ENCODE results near the gene ZNF319.

Gene ZNF319

DNA sequence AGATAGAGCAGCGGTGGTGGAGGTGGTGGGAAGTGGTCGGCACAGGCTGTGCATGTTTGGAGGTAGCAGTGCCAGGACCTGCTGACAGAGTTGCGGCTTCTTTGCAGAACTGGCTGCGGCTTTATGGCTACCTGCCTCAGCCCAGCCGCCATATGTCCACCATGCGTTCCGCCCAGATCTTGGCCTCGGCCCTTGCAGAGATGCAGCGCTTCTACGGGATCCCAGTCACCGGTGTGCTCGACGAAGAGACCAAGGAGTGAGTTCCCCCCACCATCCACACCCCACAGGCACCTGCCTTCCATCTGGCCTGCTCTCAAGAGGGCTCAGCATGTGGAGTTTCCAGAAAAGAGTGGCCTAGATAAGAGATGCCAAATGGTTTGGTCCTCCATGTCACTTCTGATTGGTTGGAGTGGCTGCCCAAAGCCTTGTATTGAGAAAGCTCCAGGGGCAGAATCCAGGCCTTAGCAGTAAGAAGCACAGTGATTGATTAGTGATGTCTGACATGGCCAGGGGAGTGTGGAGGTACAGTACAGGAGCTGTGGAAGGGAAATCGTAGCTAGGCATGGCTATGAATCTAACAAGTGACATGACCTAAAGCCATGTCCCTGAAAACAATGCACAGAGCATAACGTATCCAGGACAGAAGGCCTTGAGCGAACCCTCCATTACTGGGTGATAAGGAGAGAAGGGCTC lies 37.0 kb upstream of the ZNF319 start:
- no peak for DNase-seq (ENCODE audit: low read depth in 2 of 2)

DNA sequence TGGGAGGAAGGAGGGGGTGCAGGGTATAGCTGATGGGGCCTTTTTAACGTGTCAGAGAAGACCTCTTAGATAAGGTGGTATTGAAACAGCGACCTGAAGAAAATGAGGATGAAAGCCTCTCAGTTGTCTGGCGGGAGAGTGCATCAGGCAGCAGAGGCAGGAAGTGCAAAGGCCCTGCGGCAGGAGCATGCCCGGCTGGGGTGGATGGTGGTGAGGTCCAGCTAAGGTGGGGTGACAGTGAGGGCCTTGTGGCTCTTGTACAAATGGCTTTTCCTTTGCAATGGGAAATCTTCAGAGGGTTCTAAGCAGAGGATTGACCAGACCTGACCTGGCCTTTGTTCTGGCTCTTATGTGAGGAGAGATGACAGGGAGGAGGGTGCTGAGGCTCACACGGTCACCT lies 36.5 kb upstream of the ZNF319 start:
- DNase-seq (ENCODE audit: low read depth in 2 of 2): no peak

DNA sequence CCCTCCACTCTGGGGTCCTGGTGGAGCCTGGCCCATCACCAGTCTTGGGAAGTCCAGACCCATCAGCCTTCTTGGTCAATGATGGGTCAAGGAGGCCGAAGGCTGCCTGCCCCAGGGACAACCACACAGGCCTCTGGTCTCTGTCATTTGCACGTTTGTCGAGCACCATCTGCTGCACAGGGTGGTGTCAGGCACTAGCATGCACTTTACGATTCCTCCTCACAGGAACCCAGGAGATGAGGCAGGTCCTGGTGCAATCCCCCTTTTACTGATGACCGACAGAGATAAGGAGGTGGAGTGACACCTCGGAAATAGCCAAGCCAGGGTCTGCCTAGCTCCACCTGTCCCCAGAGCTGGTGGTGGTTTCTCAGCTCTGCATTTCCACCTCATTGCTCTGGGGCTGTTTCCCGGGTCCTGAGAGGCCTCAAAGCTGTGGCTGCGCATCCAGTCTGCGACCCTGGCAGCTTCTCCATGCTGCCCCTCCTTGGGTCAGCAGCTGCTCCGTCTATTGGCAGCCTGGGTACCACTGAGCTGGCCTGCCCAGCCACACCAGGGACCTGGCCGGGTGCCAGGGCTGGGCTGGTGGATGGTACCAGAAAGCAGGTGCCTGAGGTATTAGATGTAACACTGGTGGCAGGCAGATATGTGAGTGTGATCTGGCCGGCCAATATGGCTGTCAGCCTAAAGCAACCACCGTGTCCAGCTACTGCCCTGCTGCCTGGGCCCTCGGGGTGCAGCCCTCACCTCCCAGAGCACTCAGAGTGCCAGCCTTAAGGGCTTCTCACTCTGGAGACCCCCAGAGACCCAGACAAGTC lies 35.1 kb upstream of the ZNF319 start:
- DNase-seq (ENCODE audit: low read depth in 2 of 2): no peak

DNA sequence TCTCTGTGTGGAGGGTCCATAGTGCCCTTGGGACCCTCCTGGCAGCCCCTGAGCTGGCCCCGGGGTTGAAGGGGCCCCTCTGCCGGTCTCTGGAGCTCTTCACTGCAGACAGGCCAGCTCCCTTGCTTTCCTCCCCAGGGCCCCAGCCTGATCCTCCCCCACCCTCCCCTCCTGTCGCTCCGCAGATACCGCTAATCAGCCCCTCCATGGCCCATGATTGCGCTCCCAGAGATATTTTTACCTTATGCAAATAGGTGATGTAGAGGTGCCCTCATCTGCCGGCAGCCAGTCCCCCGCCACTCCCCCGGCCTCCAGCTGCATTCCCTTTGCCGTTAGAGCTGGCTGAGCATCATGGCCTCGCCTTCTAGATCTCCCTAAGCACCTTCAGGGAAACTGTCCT lies 34.3 kb upstream of the ZNF319 start:
- DNase-seq (ENCODE audit: low read depth in 2 of 2): no peak

DNA sequence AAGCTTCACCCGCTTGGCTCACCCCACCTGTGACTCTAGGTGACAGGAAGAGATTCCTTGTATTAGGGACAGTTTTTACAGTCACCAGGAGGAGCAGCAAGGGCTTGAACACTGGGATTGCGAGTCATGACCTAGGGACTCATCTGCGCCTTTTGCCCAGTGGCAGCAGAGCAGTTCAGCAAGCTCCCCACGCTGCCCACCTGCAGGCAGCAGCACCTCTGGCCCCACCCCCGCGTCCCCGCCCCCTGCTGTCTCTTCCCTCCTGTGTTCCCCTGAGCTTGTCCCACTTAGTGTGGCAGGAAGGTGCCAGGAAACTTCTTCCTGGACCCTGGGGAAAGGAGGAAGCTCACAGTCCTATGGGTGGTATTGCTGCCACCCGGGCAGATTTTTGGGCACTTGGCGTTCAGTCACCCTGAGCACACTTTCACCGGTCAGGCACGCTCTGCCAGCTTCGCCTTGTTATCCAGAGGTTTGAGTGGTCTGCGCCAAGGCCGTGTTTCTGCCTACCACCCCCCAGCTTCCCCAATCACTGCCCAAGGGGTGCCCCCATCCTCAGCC lies 33.7 kb upstream of the ZNF319 start:
- DNase-seq (ENCODE audit: low read depth in 2 of 2): no peak

DNA sequence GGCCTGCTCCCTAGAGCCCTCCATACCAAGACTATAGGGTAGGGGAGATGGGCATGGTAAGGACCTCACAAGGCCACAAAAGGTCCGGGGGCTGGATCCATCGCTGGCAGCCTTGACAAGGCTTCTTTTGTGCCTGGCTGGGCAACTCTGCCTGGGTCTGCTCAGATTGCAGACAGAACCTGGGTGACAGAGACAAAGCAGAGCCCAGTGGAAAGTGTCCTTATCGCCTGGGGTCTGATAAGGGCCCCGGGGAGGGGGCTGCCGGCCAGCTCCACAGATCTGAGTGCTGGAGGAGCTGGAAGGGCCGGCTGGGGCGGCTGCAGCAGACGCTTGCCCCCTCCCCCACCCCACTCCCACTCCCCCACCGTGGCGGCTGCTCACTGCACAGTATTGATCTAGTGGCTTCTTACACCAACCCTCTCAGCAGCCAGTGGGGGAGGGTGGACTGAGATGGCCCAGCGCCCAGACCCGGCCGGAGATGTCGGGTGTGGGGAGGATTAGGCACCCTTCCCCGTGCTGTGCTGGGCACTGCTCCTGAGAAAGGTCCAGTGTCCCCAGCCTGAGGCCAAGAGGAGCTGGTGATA lies 32.3 kb upstream of the ZNF319 start:
- no peak for DNase-seq (ENCODE audit: low read depth in 2 of 2)

DNA sequence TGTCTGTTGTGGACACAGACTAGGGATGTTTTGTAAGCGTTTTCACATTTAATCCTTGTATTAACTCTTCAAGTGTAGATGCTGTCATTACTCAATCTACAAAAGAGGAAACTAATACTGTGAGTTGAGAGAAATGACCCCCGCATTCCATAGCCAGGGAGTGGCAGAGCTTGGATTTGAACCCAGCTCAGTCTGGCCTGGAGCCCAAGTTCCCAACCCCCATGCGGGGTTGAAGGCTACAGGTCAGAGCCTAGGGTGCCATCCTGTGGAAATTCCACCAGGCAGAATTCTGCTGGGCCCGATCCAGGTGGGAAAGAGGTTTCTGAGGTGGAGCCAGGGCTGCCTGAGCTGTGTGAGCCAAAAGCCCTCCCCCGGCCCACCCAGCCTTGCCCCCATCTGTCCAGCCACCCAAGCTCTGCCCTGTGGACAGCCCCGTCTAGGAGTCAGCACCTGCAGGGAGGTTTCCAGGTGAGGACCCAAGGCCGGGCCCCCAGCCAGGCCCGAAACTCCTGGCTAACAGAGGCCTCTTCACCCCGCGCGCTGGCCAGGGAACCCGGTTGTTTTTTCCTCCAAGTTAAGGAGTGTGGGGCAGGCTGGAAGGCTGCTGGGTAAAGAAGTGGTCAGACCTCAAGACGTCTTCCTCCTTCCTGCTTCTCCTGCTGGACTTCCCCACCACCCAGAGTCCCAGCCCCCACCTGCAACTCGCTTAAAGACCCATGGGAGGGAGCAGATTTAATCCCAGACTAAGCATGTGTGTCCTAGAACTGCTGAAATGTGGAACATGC lies 30.7 kb upstream of the ZNF319 start:
- DNase-seq (ENCODE audit: low read depth in 2 of 2): no peak

DNA sequence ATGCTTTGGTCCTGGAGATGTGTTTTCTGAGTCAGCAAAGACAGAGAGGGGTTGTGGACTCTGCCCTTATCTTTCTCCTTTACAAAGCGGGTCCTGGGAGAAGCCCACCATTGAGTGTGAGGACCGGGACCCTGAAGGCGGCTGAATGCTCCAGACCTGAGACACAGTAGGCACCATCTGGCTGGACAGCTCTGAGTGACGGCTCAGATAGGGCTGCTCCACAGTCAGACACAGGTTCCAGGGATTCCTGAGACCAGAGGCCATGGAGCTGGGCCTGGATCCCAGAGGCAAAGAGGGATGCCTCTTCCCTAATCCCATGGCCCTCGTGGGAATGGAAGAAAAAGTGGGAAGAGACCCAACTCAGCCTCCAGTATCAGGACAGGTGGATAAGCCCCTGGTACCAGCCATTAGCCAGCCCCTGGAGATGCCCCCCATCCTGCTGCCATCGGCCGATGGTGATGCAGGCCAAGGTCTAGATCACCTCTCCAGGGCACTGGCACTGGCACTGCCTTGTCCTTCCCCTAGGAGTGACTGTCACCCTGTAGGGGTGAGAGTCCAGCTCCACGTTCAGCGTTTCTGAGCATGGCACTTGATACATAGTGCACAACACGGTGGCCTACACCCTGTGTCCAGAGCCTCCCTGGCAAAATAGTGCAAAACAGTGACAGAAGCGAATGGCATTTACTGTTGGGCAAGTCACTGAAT lies 29.8 kb upstream of the ZNF319 start:
- no peak for DNase-seq (ENCODE audit: low read depth in 2 of 2)

DNA sequence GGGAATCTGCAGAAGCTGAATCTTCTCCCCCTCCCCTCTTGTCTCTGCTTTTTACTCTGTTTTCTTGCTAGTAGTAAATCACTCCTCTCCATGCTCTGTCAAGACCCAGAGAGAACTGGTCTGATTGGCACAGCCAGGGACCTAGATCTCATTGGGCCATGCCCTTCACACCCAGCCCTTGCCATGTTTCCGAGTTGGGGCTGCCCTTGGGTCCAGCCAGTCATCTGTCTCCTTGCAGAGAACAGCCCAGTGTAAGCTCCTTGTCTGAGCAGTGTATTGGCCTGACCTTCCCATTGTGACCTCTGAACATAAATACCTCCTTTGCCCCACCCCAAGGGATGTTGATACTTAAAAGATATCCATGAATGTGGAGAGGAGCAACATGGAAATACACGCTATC lies 28.9 kb upstream of the ZNF319 start:
- DNase-seq (ENCODE audit: low read depth in 2 of 2): no peak

DNA sequence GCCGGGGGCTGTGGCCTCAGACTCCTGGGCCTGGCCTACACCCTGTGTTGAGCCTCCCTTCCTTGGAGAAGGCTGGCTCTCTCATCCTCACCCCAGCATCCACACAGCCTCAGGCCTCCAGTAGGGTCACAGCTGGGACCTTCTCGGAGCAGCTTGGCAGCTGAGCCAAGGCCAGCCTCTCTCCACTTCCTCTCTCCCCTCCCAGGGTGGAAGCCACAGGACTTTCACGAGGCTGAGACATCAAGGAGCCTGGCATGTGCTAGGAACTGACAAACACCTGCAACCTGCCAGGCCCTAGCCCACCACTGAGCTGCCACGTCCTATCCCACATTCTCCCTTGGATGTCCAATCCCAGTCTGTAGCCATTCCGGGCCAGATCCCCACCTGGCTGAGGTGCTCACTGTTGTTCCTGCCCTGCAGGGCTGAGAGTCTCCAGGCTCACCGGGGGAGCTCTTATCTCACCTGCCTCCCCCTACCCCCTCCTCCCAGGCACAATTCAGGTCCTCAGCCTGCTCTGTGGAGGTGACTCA lies 28.1 kb upstream of the ZNF319 start:
- DNase-seq (ENCODE audit: low read depth in 2 of 2): no peak

DNA sequence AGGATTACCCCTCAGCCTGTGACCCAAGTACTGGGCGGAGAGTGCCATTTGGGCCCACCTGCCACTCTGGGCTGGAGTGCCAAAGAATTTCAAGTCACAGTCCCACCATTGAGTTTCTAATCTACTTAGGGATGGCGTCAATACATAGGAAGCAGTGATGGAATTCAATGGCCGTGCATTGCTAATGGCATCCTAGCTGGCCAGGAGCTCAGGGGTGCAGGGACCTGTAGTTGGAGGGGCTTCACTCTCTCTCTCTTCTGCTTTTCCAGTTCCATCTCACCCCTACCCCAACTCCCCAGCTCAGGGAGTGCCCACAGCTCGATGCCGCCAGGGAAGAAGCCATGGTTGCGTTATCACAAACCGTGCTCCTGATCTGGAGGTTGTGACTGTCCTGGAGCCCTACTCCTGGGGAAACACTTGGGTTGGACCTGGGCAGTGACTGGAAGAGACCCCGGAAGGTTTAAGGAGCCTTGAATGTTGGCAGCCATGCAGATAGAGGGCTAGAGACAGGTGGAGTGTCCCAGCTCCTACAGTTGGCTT lies 27.5 kb upstream of the ZNF319 start:
- DNase-seq (ENCODE audit: low read depth in 2 of 2): no peak

DNA sequence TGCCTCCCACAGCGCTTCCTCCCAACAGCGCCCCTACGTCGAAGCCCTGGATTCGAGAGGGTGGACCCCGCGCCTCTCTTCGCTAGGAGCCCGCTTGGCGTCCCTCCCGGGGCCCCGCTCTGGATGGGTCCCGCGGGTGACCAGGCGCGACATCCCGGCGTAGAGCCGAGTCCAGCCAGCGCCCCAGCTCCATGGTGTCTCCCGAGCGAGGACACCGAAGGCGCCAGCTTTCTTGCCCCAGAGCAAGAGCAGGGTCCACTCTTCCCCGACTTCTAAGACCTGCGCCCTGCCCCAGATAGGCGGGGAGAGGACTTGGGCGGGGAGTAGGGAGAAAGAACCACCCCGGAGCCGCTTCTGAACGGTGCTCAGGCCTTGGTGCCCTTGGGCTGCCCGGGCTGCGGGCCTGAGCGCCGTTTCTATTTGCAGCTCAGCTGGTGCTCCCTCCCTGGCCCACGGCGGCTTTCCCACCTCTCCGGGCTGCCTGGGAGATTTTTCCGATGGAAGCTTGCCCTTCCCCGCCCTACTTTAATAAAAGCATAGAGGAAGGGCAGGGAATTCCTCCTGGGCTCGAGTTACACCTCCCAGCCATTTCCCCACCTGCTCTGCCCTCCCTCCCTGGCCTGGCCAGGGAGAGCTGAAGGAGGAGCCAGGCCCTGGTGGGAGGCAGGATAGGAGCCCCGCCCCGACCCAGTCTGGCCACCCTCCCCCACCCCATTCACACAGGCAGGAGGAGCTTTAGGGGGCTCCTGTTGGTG lies 26.9 kb upstream of the ZNF319 start:
- no peak for DNase-seq (ENCODE audit: low read depth in 2 of 2)

DNA sequence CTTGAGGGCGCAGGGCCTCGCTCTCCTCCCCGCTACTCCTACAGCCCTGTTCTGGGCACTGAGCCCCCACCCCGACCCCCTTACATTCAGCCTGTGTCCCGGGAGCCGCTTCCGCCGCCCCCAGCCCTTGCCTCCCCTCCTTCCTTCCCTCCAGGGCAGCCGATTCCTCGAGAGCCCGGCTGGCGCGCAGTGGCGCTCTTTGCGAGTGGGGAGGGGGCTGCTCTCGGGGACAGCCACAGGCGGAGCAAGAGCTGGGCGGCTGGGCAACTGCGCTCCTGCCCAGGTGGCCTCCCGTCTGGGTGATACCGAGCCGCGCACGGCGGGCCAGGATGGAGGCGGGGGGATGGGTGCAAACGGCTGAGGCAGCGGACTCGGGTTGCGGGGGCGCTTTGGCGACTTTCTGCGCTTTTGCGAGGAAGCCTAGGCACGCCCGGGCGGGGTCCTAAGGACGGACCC lies 26.3 kb upstream of the ZNF319 start:
- DNase-seq (ENCODE audit: low read depth in 2 of 2): no peak

DNA sequence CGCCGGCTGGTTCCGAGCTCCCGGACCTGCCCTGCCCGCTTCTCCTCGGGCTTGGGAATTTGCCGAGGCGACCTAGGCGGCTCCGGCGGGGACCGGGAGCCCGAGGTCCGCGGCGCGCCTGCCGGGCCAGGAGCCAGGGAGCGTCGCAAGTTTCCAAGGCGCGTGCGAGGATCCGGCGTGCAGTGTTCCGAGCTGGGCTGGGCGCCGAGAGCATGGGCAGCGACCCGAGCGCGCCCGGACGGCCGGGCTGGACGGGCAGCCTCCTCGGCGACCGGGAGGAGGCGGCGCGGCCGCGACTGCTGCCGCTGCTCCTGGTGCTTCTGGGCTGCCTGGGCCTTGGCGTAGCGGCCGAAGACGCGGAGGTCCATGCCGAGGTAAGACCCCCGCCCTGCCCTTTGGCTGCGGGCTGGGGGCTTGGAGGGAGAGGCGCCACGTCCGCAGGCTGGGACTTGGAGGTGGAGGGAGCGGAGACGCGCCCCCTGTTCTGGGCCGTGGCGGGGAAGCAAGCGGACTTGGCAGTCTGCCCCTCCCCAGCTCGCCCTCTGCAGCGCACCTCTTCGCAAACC lies 25.8 kb upstream of the ZNF319 start:
- no peak for DNase-seq (ENCODE audit: low read depth in 2 of 2)

DNA sequence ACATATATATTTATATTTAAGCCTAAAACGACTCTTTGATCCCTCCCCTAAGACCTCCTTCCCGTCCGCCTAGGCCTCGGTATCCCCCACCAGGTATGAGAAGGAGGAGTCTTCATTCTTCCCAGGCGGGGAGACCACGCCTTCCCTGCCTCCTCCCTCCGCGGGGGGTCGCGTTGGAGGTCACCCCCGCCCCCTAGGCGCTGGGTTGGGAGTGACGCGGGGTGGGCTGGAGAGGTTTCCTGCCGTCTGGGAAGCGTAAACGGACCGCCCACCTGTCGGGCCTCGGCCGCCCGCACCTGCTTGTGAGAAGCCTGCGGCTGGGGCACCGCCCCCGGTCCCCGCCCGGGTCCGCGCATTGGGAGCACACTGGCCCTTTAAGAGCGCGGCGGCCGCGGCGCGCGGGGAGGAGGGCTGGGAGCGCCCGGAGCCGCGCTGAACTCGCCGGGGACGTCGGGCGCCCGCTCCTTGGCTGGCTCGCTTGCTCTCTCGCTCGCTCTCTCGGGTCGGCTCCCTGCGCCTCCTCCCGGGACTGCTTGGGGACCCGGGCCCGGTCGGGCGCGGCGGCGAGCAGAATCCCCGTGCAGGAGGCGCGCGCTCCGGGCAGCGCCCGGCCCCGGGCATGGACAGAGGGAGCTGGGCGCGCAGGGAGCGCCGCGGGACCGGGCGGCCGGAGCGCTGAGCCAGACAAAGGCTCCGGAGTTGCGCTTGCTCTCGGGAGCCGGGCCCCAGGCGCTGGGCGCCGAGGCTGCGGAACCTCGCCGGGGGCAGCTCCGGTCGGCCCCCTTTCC lies 25.1 kb upstream of the ZNF319 start, which contains the start of gene MMP15:
TSS of gene MMP15 (plus strand) at position 404 of the 788 bp plus-strand sequence. CDS start 597 bp downstream, outside the sequence.
- DNase-seq (ENCODE audit: low read depth in 2 of 2): peak; percentile 31 to 44

DNA sequence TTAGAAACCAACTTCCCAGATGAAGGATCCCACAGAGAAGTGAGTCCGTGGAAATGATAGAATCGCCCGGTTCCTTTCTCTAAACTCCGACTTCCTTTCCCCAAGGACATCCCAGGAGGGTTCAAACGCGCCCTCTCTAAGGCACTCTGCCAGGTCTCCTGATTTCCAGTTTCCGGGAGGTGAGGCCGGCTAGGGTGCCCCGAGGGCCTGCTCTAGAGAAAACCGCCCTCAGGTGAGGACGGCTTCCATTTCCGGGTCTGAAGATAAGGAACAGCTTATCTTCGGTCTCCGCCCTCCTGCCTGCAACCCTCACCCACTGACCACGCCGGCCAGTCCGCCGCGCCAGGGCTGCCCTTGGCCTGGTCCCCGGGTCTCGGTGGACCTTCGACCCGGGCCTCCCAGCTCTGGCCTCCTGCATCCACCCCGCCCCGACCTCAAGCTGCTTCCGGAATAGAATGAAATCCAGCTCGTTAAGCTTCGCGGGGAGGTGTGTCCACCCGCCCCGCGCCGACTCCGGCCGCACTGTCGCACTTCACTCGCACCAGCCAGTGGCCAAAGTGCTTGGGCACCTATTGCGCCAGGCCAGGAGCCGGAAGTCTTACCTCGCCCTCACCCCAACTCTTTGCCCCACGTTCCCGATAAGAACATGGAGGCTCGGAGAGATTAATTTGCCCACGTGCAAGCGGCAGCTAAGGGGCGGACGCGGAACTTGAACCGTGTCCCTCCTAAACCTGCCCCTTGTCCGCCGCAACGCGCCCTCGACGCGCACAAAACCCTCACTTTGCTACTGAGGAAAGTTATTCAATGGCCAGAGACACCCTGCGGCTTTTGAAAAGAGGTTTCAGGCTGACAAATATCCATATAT lies 24.2 kb upstream of the ZNF319 start:
- DNase-seq (ENCODE audit: low read depth in 2 of 2): no peak

DNA sequence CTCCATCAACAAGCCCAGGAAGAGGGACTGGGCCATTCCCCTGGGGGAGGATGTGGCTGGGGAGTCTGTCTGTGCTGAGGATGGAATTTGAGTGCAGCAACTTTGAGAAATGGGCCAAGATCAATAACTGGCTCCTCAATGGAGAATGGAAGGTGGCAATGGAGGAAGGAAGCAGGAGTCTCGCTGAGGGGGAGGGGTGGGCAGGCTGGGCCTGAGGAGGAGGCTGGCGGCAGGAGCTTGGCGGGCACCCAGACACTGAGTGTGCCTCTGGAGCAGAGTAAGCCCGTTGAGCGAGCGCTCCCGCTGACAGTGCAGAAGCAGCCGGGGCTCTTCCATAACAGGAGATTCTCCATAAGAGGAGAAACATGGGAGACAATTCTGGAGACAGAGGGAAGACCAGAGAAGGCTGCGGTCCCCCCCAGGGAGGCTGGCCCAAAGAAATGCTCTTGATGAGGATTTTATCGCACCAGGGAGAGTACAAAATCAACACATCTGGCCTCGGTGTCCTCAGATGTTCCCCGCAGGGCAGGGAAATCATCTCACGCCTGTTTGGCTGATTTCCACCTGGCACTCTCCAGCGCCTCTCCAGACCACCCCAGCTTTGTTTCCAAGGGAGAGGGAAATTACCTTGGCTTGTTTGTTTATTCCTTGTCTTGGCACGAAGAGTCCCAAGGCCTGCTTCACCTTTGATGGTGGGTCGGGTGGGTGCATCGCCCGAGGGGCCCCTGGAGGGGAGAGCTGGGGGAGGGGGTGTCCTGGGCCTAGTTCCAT lies 22.3 kb upstream of the ZNF319 start:
- DNase-seq (ENCODE audit: low read depth in 2 of 2): no peak
